Endometrial microvascular endothelial cells (primary cell): ENCODE results near the gene FGF18. TPM values are rescaled to one million over a fixed set of nuclear protein-coding genes. Genes with fewer than 3 reads are reported as not detected.
"Not testable (repeated sequence)": the region's sequence is repeated elsewhere in the genome, so short reads cannot be mapped to it uniquely, and the experiment has no call there.

Experiments used
- in situ Hi-C: cut with HindIII; loops from 2 replicates; pipeline ENCODE4 v1.10.0; 2017; ENCODE audit warnings: low sequenced_read_pairs, low pct_unique_long_range_greater_than_20kb; ENCODE audit errors: inconsistent ontology term
- total RNA-seq: library from RNA; depleted of rRNA; stranded (reverse); fragments of >200 nt; gene quantifications from one replicate; pipeline ENCODE4 v1.2.3, GENCODE V29; 2015; ENCODE audit errors: inconsistent ontology term

Gene FGF18, protein sequence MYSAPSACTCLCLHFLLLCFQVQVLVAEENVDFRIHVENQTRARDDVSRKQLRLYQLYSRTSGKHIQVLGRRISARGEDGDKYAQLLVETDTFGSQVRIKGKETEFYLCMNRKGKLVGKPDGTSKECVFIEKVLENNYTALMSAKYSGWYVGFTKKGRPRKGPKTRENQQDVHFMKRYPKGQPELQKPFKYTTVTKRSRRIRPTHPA
- not detected for total RNA-seq

- in situ Hi-C loops = loop anchor here (25.0 kb wide), 1 partner anchor 643 kb away; no protein-coding TSS in a partner anchor
Observed at GRCh38 chr5:171418982-171419687, at the start of gene FGF18. TSS of gene FGF18 (plus strand) at chr5:171419647. CDS start at chr5:171420200, 553 bp downstream.

DNA sequence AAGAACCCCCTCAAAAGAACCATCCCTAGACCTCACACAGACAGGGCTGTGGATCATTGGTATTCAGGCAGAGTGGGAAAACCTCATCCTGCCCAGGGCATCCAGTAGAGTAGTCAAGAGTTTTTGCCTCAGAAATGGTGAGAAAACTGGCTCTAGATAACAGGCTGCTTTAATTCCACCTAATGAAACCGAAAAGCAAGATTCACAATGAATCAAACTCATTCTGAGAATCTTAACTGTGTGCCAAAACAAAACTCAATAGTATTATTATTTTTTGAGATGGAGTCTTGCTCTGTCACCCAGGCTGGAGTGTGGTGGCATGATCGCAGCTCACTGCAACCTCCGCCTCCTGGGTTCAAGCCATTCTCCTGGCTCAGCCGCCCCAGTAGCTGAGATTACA lies 49.5 kb upstream of the FGF18 start:
- in situ Hi-C loops = no loop called here

DNA sequence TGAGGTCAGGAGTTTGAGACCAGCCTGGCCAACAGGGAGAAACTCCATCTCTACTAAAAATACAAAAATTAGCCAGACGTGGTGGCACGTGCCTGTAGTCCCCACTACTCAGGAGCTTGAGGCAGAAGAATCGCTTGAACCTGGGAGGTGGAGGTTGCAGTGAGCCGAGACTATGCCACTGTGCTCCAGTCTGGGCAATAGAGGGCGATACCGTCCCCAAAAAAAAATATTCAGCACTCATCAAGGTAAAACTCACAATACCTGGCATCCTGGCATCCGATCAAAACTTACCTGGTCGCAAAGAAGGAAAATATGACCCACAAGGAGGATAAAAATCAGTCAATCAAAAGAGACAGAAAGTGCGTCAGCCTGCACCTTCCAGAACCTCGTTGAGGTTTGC lies 48.6 kb upstream of the FGF18 start:
- in situ Hi-C loops = not testable (repeated sequence)

DNA sequence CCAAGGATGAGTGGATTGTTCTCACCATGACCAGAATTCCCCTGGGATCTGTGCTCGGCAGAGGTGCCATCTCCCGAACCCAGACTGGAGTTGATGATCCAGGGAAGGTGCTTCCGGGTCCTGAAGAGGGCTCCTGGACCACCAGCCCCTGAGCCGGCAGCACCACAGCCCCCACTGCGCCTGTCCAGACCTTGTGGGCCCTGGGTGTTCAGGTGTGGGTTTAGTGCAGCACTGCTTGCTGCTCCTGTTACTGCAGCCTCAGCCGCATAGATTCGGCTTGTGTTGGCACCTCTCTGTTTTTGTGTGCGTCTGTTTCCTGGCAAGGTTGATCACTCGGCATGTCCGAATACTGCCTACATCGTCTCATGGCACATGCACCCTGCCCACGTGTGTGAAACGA lies 48.1 kb upstream of the FGF18 start:
- in situ Hi-C loops = no loop called here

DNA sequence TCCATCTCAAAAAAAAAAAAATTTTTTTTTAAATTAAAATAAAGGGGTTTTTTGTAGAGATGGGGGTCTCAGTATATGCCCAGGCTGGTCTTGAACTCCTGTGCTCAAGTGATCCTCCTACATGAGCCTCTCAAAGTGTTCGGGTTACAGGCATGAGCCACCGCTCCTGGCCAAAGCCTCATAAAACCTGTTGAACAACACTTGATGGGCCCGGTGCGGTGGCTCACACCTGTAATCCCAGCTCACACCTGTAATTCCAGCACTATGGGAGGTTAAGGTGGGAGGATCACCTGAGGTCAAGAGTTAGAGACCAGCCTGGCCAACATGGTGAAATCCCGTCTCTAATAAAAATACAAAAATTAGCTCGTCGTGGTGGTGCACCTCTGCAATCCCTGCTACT lies 39.5 kb upstream of the FGF18 start:
- in situ Hi-C loops = no loop called here

GRCh38 chr5:171384416-171384815 lies 35.0 kb upstream of the FGF18 start:
- in situ Hi-C loops = not testable (repeated sequence)

- in situ Hi-C loops = not testable (repeated sequence)
Observed at GRCh38 chr5:171384999-171385398, 34.4 kb upstream of the FGF18 start.

- in situ Hi-C loops = no loop called here
Observed at GRCh38 chr5:171386006-171386671, 33.3 kb upstream of the FGF18 start.

DNA sequence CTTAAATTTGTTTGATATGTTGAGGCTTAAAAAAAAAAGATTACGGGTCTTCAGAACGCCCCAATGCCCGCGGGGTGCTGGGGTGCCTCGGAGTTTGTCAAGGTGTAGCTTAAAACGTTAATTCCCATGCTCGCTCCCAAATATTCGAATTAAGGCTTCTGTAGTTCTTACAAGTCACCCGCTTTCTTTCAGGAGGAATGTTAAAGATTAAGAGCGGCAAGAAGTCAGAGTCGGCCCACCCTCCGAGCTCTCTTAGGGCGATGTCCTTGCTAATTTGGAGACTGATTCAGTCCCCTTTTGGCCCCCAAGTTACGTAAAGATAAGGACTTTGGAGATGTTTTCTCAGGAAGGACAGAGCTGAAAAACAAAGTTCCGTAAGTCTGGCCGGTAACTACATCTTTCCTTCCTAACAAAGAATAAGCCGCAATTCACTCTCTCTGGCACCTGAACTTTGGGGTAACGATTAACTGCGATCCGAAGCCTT lies 32.5 kb upstream of the FGF18 start:
- in situ Hi-C loops = no loop called here

DNA sequence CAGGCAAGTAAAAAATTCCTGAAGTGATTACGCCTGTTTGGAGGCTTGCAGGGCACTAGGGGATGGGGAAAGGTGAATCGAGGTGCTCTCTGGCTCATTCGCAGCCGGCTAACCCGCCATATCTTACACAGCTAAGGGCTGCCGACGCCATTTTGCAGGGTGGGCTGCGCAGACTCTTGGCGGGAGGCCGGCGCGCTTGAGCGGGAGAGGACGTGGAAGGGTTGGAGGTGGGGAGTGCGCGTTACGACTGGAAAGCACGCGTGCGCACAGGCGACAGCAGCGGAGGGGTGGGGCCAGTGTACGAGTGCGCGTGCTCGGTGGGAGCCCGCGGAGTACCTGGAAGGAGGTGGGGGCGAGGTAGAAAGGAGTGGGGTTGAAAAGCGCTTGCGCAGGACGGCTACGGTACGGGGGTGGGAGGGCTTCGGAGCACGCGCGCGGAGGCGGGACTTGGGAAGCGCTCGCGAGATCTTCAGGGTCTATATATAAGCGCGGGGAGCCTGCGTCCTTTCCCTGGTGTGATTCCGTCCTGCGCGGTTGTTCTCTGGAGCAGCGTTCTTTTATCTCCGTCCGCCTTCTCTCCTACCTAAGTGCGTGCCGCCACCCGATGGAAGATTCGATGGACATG lies 32.0 kb upstream of the FGF18 start, which contains the start of gene NPM1:
TSS of gene NPM1 (plus strand) at position 505 of the 625 bp plus-strand sequence. CDS start at position 605, 100 bp downstream.
- in situ Hi-C loops = no loop called here

DNA sequence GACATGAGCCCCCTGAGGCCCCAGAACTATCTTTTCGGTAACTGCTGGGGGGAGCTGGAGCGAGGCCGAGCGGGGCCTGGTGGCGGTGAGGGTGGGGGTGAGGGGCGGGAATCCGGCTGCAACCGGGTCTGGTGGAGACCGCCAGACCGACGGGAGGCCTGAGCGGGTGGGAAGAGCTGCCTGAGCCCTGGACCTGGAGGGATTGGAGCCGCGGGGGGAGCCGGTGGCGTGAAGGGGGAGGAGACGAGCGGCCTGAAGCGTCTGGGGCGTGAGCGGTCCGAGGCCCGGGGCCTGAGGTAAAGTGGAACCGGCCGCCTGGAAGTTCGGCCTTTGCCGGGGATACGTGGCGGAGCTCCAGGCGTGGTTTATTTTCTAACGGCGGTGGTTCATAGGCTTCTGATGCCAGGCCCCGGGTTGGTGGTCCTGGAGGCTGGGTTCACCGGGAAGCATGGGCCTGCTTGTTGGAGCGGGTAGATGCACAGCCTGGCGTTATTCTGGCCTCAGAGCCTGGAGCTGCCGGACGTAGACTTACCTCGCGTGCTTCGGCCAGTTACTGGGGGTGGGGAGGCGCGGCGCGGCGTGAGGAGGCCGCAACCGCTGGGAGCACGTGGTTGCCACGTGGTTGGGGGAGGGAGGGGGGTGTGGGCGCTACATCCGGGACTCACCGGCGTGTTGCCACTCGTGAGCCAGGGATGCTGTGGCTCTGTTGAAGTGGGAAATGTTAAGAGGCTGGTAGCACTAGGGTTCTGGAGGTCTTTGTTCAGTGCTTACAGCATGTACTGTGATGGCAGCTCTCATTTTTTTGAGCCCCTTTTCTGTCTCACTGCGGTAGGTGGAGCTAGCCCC lies 31.3 kb upstream of the FGF18 start:
- in situ Hi-C loops = no loop called here

DNA sequence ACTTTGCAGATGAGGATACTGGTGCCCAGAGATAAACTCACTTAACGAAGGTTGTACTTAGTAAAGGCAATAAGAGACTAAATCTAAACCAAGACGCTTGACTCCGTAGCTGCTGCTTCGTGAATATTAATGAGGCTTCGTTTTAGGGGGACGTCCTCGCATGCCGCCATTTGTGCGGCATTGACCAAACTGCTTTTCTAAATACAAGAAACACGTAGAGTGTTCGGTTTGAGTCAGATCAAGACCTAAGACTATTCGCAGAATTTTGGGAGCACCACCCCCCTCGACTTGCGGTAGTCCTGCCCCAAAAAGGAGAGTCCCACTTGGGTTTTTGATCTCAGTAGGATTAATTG lies 30.7 kb upstream of the FGF18 start:
- in situ Hi-C loops = no loop called here

GRCh38 chr5:171390883-171391677 lies 28.4 kb upstream of the FGF18 start:
- in situ Hi-C loops = no loop called here

DNA sequence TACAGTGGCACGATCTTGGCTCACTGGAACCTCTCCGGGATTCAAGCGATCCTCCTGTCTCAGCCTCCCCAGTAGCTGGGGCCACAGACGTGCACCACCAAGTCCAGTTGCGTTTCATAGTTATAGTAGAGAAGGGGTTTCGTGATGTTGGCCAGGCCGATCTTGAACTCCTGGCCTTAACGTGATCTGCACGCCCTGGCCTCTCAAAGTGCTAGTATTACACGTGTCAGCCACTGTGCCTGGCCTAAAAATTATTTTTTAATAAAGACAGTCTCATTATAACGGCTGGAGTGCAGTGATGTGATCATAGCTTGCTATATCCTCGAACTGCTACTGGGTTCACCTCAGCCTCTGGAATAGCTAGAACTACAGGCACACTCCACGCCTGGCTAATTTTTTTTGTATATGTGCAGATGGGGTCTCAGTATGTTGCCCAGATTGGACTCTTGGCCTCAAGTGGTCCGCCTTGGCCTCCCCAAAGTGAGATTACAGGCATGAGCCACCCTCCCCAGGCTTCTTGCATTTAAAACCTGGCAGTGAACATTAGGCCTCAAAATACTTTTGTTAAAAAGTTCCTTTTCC lies 27.4 kb upstream of the FGF18 start:
- in situ Hi-C loops = no loop called here

GRCh38 chr5:171392585-171393159 lies 26.8 kb upstream of the FGF18 start:
- in situ Hi-C loops = no loop called here

DNA sequence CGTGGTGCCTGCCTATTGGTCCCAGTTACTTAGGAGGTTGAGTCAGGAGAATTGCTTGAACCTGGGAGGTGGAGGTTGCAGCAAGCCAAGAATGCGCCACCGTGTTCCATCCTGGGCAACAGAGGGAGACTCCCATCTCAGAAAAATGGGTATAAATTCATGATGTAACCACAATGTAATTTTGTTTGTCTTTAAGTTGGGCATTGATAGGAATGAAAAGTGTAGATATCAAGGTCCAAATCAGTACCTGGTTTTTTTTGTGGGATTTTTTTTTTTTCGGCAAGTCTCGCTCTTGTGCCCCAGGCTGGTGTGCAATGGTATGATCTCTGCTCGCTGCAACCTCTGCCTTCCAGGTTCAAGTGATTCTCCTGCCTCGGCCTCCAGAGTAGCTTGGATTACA lies 24.4 kb upstream of the FGF18 start:
- in situ Hi-C loops = no loop called here

DNA sequence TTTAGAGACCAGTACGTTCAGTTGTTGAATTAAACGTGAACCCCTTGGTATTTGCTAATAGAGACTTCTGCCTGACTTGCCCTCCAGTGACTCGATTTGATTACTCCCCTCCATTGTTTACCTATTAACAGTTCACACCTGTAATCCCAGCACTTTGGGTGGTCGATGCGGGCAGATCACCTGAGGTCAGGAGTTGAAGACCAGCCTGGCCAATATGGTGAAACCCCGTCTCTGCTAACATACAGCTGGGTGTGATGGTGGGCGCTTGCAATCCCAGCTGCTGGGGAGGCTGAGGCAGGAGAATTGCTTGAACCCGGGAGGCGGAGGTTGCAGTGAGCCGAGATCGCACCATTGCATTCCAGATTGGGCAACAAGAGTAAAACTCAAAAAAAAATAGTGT lies 22.9 kb upstream of the FGF18 start:
- in situ Hi-C loops = not testable (repeated sequence)
